GM12878 (cell line): ENCODE measurements around the gene MAML3. TPM values are rescaled to one million over a fixed set of nuclear protein-coding genes. Genes with fewer than 3 reads are reported as not detected.

ENCODE experiments used
- ATAC-seq: fragments of 200-7000 bp; cut with Tn5 transposase; 3 replicates; pipeline ENCODE4 v1.9.1; 2020; ENCODE audit warnings: mild to moderate bottlenecking, moderate library complexity
- BruUV-seq: library from RNA; stranded (reverse); fragments of 400-500 nt; replicated peaks from 2 replicates; lab custom pipeline; 2021; lab: Mats Ljungman, UMichigan
- CTCF ChIA-PET: fragments of 300-600 bp; sonication (Branson Sonifier 250); formaldehyde crosslinking; extraction: SDS; loops from one replicate; lab custom pipeline; 2021; ENCODE audit warnings: inconsistent platforms; lab: Yijun Ruan, JAX
- POLR2A ChIA-PET: fragments of 350-600 bp; formaldehyde crosslinking; extraction: SDS; loops from one replicate; lab custom pipeline; 2021; ENCODE audit warnings: inconsistent platforms; lab: Charles Lee
- RAD21 ChIA-PET: fragments of 300-600 bp; sonication (Branson Sonifier 250); formaldehyde crosslinking; loops from one replicate; lab custom pipeline; 2023; ENCODE audit warnings: antibody characterized with exemption; ENCODE audit not compliant: unreplicated experiment; lab: Charles Lee
- SMC1A ChIA-PET: fragments of 300-600 bp; sonication (Branson Sonifier 250); formaldehyde crosslinking; loops from one replicate; lab custom pipeline; 2023; ENCODE audit not compliant: unreplicated experiment, uncharacterized antibody; lab: Charles Lee
- DNase-seq: peaks from one replicate; pipeline ENCODE4 v3.0.0-alpha.2; 2011; ENCODE audit warnings: low read depth, low spot score
- FAIRE-seq: peaks from 3 replicates; lab custom pipeline; 2011; peaks lifted over from hg19 to GRCh38; lab: Jason Lieb, UNC
- H2AFZ ChIP-seq: 2 replicates; pipeline ENCODE4 v1.6.0; 2011; ENCODE audit warnings: low read depth, low read length, control low read depth; ENCODE audit not compliant: control insufficient read depth
- H3K27ac ChIP-seq: 2 replicates; pipeline ENCODE4 v1.5.1; 2011; ENCODE audit warnings: control low read depth; ENCODE audit not compliant: control insufficient read depth, insufficient read depth
- H3K27me3 ChIP-seq, 2 experiments: replicated peaks in 1 of 2; 2 replicates each; pipeline versions ENCODE4 v1.6.0 to v1.6.1; 2011; ENCODE audit warnings: low read length in 1 of 2; ENCODE audit not compliant: control insufficient read depth in 2 of 2, insufficient read depth in 2 of 2
- H3K36me3 ChIP-seq, 2 experiments: 2 replicates each; pipeline ENCODE4 v1.5.1; 2011; ENCODE audit warnings: low read length in 1 of 2; ENCODE audit not compliant: control insufficient read depth in 2 of 2, insufficient read depth in 2 of 2
- H3K4me1 ChIP-seq: 2 replicates; pipeline ENCODE4 v1.6.1; 2011; ENCODE audit warnings: mild to moderate bottlenecking, low read length, moderate library complexity, mixed read lengths; ENCODE audit not compliant: control insufficient read depth, insufficient read depth
- H3K4me2 ChIP-seq: 2 replicates; pipeline ENCODE4 v1.6.0; 2011; ENCODE audit warnings: control low read depth; ENCODE audit not compliant: control insufficient read depth, insufficient read depth
- H3K4me3 ChIP-seq: fragments of 200-600 bp; sonication (generic); 2 replicates; pipeline ENCODE4 v1.5.1; 2016
- H3K79me2 ChIP-seq: 2 replicates; pipeline ENCODE4 v1.6.0; 2011; ENCODE audit warnings: low read length; ENCODE audit not compliant: control insufficient read depth, insufficient read depth
- H3K9ac ChIP-seq: 2 replicates; pipeline ENCODE4 v1.8.0; 2011; ENCODE audit warnings: low read length, control low read depth, mixed read lengths; ENCODE audit not compliant: control insufficient read depth, insufficient read depth
- H3K9me3 ChIP-seq: replicated peaks from 3 replicates; pipeline ENCODE4 v1.5.1; 2011; ENCODE audit warnings: mild to moderate bottlenecking, low read length; ENCODE audit not compliant: control insufficient read depth, insufficient read depth
- H4K20me1 ChIP-seq: 2 replicates; pipeline ENCODE4 v1.6.0; 2011; ENCODE audit not compliant: control insufficient read depth, insufficient read depth
- BCL11A ChIP-seq: IDR thresholded peaks from 2 replicates; pipeline ENCODE4 v1.6.1; 2011; ENCODE audit warnings: low read depth, low read length
- E4F1 ChIP-seq: fragments of 450-650 bp; IDR thresholded peaks from 2 replicates; pipeline ENCODE4 v1.6.1; 2018; ENCODE audit warnings: borderline replicate concordance, mild to moderate bottlenecking; ENCODE audit not compliant: partially characterized antibody
- GABPA ChIP-seq: IDR thresholded peaks from 2 replicates; pipeline ENCODE4 v1.6.1; 2014; ENCODE audit warnings: antibody characterized with exemption, low read depth, mild to moderate bottlenecking, inconsistent platforms
- KLF5 ChIP-seq: fragments of 450-650 bp; IDR thresholded peaks from 2 replicates; pipeline ENCODE4 v1.6.1; 2014; ENCODE audit warnings: mild to moderate bottlenecking; ENCODE audit not compliant: partially characterized antibody
- MYB ChIP-seq: fragments of 150-350 bp; IDR thresholded peaks from 2 replicates; pipeline ENCODE4 v1.6.1; 2014; ENCODE audit warnings: mild to moderate bottlenecking, low read depth, low read length, borderline replicate concordance
- NFIC ChIP-seq: IDR thresholded peaks from 2 replicates; pipeline ENCODE4 v1.6.1; 2012; ENCODE audit warnings: low read depth, mild to moderate bottlenecking, inconsistent platforms, low read length, moderate library complexity
- NR2C1 ChIP-seq: fragments of 450-650 bp; IDR thresholded peaks from 2 replicates; pipeline ENCODE4 v1.6.1; 2017; ENCODE audit warnings: antibody characterized with exemption, mild to moderate bottlenecking, moderate library complexity
- SIN3A ChIP-seq: IDR thresholded peaks from 2 replicates; pipeline ENCODE4 v1.6.1; 2012; ENCODE audit warnings: low read depth, low read length, improper control_type of control experiment
- STAT1 ChIP-seq: fragments of 450-650 bp; conservative IDR thresholded peaks from 2 replicates; pipeline ENCODE4 v1.6.1; 2014; ENCODE audit warnings: antibody characterized with exemption, mild to moderate bottlenecking
- WRNIP1 ChIP-seq: IDR thresholded peaks from 2 replicates; pipeline ENCODE4 v1.6.1; 2011; ENCODE audit warnings: low read depth, low read length, improper control_type of control experiment, borderline replicate concordance
- ZBED1 ChIP-seq: IDR thresholded peaks from 2 replicates; pipeline ENCODE4 v1.6.1; 2016; ENCODE audit warnings: borderline replicate concordance
- ZNF384 ChIP-seq: IDR thresholded peaks from 2 replicates; pipeline ENCODE4 v1.6.1; 2012; ENCODE audit warnings: low read depth, mild to moderate bottlenecking, low read length, improper control_type of control experiment, borderline replicate concordance
- WGBS: methylation state at CpG from one replicate; pipeline ENCODE4 v1.1.6; 2016; ENCODE audit warnings: low lambda C conversion rate; ENCODE audit not compliant: insufficient replicate concordance, insufficient coverage; ENCODE audit errors: missing lambda C conversion rate; 5-methylcytosine and 5-hydroxymethylcytosine counted together
- in situ Hi-C: fragments of 300-500 bp; cut with MboI; formaldehyde crosslinking; loops from 9 replicates; pipeline ENCODE4 v1.14.3; 2018; ENCODE audit warnings: mixed read lengths
- intact Hi-C: fragments of 100-400 bp; cut with micrococcal nuclease; formaldehyde crosslinking; loops from one replicate; pipeline ENCODE4 v1.14.2; 2022; ENCODE audit not compliant: unreplicated experiment
- polyA plus RNA-seq, 11 experiments: library from polyadenylated mRNA; depleted of rRNA in 4 of 11; unstranded in 6 of 11; stranded (reverse) in 5 of 11; fragments of >200 nt; fragmentation: Nextera tagmentation in 4 of 11; fragmentation: Illumina TruSeq in 1 of 11; extraction: Ambion mirVana in 4 of 11; extraction: Trizol in 1 of 11; gene quantifications; 1 replicate in 1 of 11; 2 replicates in 10 of 11; pipeline versions ENCODE4 v1.2.1 to v1.2.3, GENCODE V29; 2011 to 2016; ENCODE audit warnings: inconsistent platforms in 2 of 11, missing spikeins in 2 of 11, low read depth in 1 of 11
- total RNA-seq, 4 experiments: library from RNA; depleted of rRNA in 3 of 4; stranded (reverse); fragments of >200 nt in 3 of 4; fragmentation: Illumina TruSeq in 1 of 4; extraction: Trizol in 1 of 4; gene quantifications; 2 replicates each; pipeline versions ENCODE4 v1.2.1 to v1.2.3, GENCODE V29; 2013 to 2021
- TF ChIP-seq, protein P1 (sequence below): fragments of 150-350 bp; IDR thresholded peaks from 2 replicates; pipeline ENCODE4 v1.6.1; 2016; ENCODE audit warnings: low read depth, low read length
- TF ChIP-seq, protein P2 (sequence below): fragments of 150-350 bp; IDR thresholded peaks from 2 replicates; pipeline ENCODE4 v1.6.1; 2014; ENCODE audit warnings: mild to moderate bottlenecking, low read depth, low read length

The MAML3 gene
- total and polyA plus RNA-seq, 10 of the 15 experiments (the other 5 are each of a cell fraction or from before 2014, with no cell fraction given), result under 0.01 to 0.53 (median 0.06) TPM; not detected in 2

DNA sequence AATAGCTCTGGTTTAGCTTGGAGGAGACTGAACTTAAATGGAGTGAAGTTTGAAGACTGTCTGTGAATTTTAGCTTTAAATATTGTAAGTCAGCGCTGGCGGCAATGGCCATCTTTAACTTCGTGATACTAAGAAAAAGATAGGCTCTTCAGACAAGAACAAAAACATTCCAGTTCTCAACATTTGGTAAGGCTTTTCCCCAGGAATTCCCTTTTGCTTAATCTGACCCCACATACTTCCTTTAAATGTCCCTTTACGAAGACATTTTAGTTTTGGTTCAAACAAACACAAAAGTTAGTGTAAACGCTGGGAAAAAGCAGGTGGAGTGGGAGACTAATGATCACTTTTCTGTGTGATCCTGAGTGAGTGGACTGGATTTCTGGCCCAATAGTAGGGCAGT, 106.2 kb downstream of the MAML3 start:
- H3K79me2 ChIP-seq, result no peaks in the 10 kb centered on the region
- no peak overlapping the region for H3K4me3 ChIP-seq
- no peak overlapping the region for H3K27ac ChIP-seq
- SMC1A ChIA-PET, result no interaction called here
- H3K9me3 ChIP-seq, result no peaks in the 10 kb centered on the region
- intact Hi-C loops, result loop anchor here (10.0 kb wide), 1 partner anchor 313 kb away; no protein-coding TSS in a partner anchor
- no peaks in the 10 kb centered on the region for H3K36me3 ChIP-seq
- no peaks in the 10 kb centered on the region for H4K20me1 ChIP-seq
- TF ChIP-seq MYB (no peak), E4F1 (no peak), SIN3A (no peak), ZNF384 (no peak), NFIC (no peak), NR2C1 (no peak), ZBED1 (no peak), KLF5 (no peak), BCL11A (no peak), STAT1 (no peak), GABPA (no peak), WRNIP1 (no peak)
- TF ChIP-seq, protein P1, sequence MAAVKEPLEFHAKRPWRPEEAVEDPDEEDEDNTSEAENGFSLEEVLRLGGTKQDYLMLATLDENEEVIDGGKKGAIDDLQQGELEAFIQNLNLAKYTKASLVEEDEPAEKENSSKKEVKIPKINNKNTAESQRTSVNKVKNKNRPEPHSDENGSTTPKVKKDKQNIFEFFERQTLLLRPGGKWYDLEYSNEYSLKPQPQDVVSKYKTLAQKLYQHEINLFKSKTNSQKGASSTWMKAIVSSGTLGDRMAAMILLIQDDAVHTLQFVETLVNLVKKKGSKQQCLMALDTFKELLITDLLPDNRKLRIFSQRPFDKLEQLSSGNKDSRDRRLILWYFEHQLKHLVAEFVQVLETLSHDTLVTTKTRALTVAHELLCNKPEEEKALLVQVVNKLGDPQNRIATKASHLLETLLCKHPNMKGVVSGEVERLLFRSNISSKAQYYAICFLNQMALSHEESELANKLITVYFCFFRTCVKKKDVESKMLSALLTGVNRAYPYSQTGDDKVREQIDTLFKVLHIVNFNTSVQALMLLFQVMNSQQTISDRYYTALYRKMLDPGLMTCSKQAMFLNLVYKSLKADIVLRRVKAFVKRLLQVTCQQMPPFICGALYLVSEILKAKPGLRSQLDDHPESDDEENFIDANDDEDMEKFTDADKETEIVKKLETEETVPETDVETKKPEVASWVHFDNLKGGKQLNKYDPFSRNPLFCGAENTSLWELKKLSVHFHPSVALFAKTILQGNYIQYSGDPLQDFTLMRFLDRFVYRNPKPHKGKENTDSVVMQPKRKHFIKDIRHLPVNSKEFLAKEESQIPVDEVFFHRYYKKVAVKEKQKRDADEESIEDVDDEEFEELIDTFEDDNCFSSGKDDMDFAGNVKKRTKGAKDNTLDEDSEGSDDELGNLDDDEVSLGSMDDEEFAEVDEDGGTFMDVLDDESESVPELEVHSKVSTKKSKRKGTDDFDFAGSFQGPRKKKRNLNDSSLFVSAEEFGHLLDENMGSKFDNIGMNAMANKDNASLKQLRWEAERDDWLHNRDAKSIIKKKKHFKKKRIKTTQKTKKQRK, result no peak
- TF ChIP-seq, protein P2, sequence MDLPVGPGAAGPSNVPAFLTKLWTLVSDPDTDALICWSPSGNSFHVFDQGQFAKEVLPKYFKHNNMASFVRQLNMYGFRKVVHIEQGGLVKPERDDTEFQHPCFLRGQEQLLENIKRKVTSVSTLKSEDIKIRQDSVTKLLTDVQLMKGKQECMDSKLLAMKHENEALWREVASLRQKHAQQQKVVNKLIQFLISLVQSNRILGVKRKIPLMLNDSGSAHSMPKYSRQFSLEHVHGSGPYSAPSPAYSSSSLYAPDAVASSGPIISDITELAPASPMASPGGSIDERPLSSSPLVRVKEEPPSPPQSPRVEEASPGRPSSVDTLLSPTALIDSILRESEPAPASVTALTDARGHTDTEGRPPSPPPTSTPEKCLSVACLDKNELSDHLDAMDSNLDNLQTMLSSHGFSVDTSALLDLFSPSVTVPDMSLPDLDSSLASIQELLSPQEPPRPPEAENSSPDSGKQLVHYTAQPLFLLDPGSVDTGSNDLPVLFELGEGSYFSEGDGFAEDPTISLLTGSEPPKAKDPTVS, result no peak
- no peak for DNase-seq
- POLR2A ChIA-PET, result no interaction called here
- 34% methylated on average over 5 of the region's 5 CpGs for WGBS
- H3K4me2 ChIP-seq, result no peak overlapping the region
- RAD21 ChIA-PET, result interaction anchor here (0.6 kb wide), 1 partner anchor 96 kb away, joined by 4 read pairs; no protein-coding TSS in a partner anchor
- no peak for ATAC-seq
- no peak overlapping the region for H2AFZ ChIP-seq
- no peak overlapping the region for H3K9ac ChIP-seq
- no TSS peak for BruUV-seq
- peaks cover 4% of the 10 kb centered on the region; the same call in 1 of the 2 replicates for H3K4me1 ChIP-seq
- FAIRE-seq, result no peak
- peaks cover 0 to 9% of the 10 kb centered on the region in 2 experiments; a peak in 2 of 4 replicates for H3K27me3 ChIP-seq
- CTCF ChIA-PET, result interaction anchor here (0.9 kb wide), 1 partner anchor 207 kb away, joined by 3 read pairs; no protein-coding TSS in a partner anchor
- in situ Hi-C loops, result no loop called here
